ENCODE results near the gene RCVRN.

The RCVRN gene

GRCh38 chr17:9895923-9896322, 9.1 kb downstream of the RCVRN start:
- no peak for DNase-seq

- DNase-seq, result no peak
Measured at GRCh38 chr17:9894231-9894630, 10.8 kb downstream of the RCVRN start.

- DNase-seq, result no peak
Measured at GRCh38 chr17:9893411-9894012, 11.6 kb downstream of the RCVRN start.

- DNase-seq, result no peak
Measured at GRCh38 chr17:9890124-9890523, 14.9 kb downstream of the RCVRN start.

- DNase-seq, result no peak
Measured at GRCh38 chr17:9887508-9887907, 17.6 kb downstream of the RCVRN start.

- DNase-seq, result no peak
Measured at GRCh38 chr17:9886141-9886930, 18.7 kb downstream of the RCVRN start.

- no peak for DNase-seq
Measured at GRCh38 chr17:9883451-9883850, 21.6 kb downstream of the RCVRN start.

- no peak for DNase-seq
Measured at GRCh38 chr17:9880582-9880999, 24.5 kb downstream of the RCVRN start.

GRCh38 chr17:9878786-9879525, 26.1 kb downstream of the RCVRN start:
- no peak for DNase-seq

GRCh38 chr17:9878356-9878755, 26.7 kb downstream of the RCVRN start:
- no peak for DNase-seq

- no peak for DNase-seq
Measured at GRCh38 chr17:9875441-9875840, 29.6 kb downstream of the RCVRN start.

- DNase-seq, result no peak
Measured at GRCh38 chr17:9874722-9875121, 30.3 kb downstream of the RCVRN start.

GRCh38 chr17:9872852-9873251, 32.2 kb downstream of the RCVRN start:
- DNase-seq, result no peak

GRCh38 chr17:9868552-9868951, 36.5 kb downstream of the RCVRN start:
- no peak for DNase-seq

GRCh38 chr17:9865586-9865985, 39.5 kb downstream of the RCVRN start:
- DNase-seq, result no peak

- DNase-seq, result no peak
Measured at GRCh38 chr17:9862949-9863348, 42.1 kb downstream of the RCVRN start.

- no peak for DNase-seq
Measured at GRCh38 chr17:9862220-9862619, 42.9 kb downstream of the RCVRN start.

GRCh38 chr17:9860851-9861250, 44.2 kb downstream of the RCVRN start:
- no peak for DNase-seq

GRCh38 chr17:9859781-9860180, 45.3 kb downstream of the RCVRN start:
- DNase-seq, result no peak

- no peak for DNase-seq
Measured at GRCh38 chr17:9855036-9855435, 50.0 kb downstream of the RCVRN start.

- no peak for DNase-seq
Measured at GRCh38 chr17:9854255-9854654, 50.8 kb downstream of the RCVRN start.

- no peak for DNase-seq
Measured at GRCh38 chr17:9850151-9850550, 54.9 kb downstream of the RCVRN start.
